Upper lobe of left lung (tissue), 4 donors: Measurements from ENCODE around the gene FHIT.

ENCODE experiments used
- EP300 ChIP-seq, 4 donors: sonication (generic); formaldehyde crosslinking; IDR thresholded peaks; one replicate each; pipeline ENCODE4 v1.5.1; 2017; ENCODE audit warnings: antibody characterized with exemption in 4 of 4, control low read depth in 2 of 4
- POLR2A ChIP-seq, 4 donors: fragments of 450-650 bp; IDR thresholded peaks; one replicate each; pipeline ENCODE4 v1.5.1; 2016 to 2017; ENCODE audit warnings: antibody characterized with exemption in 4 of 4, mild to moderate bottlenecking in 2 of 4
- POLR2AphosphoS5 ChIP-seq, 2 donors: sonication (generic); formaldehyde crosslinking; IDR thresholded peaks; one replicate each; pipeline ENCODE4 v1.5.1; 2017; ENCODE audit warnings: antibody characterized with exemption in 2 of 2
- TF ChIP-seq, protein P1 (sequence below), 6 experiments: fragments of 450-650 bp in 4 of 6; fragments of 200-600 bp in 2 of 6; sonication (generic) in 2 of 6; IDR thresholded peaks; one replicate each; pipeline ENCODE4 v1.5.1; 2016 to 2019; ENCODE audit warnings: antibody characterized with exemption in 6 of 6

DNA sequence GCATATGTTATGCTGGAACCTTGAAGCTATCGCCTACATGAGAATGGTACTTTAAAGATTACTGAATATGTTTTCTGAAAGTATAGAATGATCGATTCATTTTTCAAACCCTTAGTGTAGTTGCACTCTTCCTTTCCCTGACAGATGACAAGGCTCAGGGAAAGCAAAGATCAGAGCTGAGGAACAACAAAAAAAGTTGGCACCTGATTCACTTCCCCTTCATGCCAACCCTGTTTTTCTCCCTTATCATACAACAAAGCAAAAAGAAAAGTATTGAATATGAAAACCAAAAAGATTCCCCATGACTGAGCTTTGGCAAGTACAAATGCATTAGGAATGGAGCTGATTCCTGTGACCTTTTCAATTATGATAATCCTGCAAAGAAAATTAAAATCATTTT is 1012.7 kb downstream of the FHIT start:
- TF ChIP-seq, protein P1, sequence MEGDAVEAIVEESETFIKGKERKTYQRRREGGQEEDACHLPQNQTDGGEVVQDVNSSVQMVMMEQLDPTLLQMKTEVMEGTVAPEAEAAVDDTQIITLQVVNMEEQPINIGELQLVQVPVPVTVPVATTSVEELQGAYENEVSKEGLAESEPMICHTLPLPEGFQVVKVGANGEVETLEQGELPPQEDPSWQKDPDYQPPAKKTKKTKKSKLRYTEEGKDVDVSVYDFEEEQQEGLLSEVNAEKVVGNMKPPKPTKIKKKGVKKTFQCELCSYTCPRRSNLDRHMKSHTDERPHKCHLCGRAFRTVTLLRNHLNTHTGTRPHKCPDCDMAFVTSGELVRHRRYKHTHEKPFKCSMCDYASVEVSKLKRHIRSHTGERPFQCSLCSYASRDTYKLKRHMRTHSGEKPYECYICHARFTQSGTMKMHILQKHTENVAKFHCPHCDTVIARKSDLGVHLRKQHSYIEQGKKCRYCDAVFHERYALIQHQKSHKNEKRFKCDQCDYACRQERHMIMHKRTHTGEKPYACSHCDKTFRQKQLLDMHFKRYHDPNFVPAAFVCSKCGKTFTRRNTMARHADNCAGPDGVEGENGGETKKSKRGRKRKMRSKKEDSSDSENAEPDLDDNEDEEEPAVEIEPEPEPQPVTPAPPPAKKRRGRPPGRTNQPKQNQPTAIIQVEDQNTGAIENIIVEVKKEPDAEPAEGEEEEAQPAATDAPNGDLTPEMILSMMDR (IDR thresholded peaks at IDR 0.05): no peak
- TF ChIP-seq POLR2AphosphoS5 (IDR thresholded peaks at IDR 0.05): no peak
- TF ChIP-seq POLR2A (IDR thresholded peaks at IDR 0.05): no peak
- TF ChIP-seq EP300 (IDR thresholded peaks at IDR 0.05): no peak
